ENCODE data around the gene SPRYD3. TPM values are rescaled to one million over a fixed set of nuclear protein-coding genes. Genes with fewer than 3 reads are reported as not detected.

The SPRYD3 gene
- total and polyA plus RNA-seq, 2 of the 4 experiments (the other 2 are of a cell fraction), result 25.6 to 27.8 TPM

GRCh38 chr12:53096759-53097158 lies 17.6 kb upstream of the SPRYD3 start:
- intact Hi-C loops (cut with micrococcal nuclease), result no loop called here
- no TSS peak for BruUV-seq (replicated peaks)

More at GRCh38 chr12:53096759-53097158, 17.6 kb upstream of the SPRYD3 start:
- Histone ChIP-seq H3K27ac (ENCODE audit: insufficient read depth, low read length) (peak overlapping the region; percentile 94), H4K8ac (ENCODE audit: low read depth in 2 of 2, low read length in 2 of 2) (peak overlapping the region; percentile 84 to 89), H3K4ac (ENCODE audit: low read depth, low read length) (peak overlapping the region; percentile 100), H2BK120ac (ENCODE audit: low read depth, low read length) (peak overlapping the region; percentile 78), H2AK5ac (ENCODE audit: low read depth, low read length) (peak overlapping the region; percentile 91), H3K4me2 (ENCODE audit: low read depth, low read length) (peak overlapping the region; percentile 98), H4K5ac (ENCODE audit: low read depth, low read length) (peak overlapping the region; percentile 97), H3K27me3 (ENCODE audit: control insufficient read depth, insufficient read depth, low read length) (no peaks in the 10 kb centered on the region), H3K18ac (ENCODE audit: low read depth, low read length) (peak overlapping the region; percentile 96), H3K4me1 (ENCODE audit: control insufficient read depth, insufficient read depth, low read length) (peaks cover 32% of the 10 kb centered on the region), H3K23ac (ENCODE audit: low read depth, low read length) (peak overlapping the region; percentile 93), H3K4me3 (ENCODE audit: insufficient read depth, low read depth, low read length) (peak overlapping the region; percentile 60), H3K36me3 (ENCODE audit: control insufficient read depth, insufficient read depth, low read length) (peaks cover 2% of the 10 kb centered on the region; the same call in 1 of the 2 replicates), H2BK15ac (ENCODE audit: low read depth, low read length) (peak overlapping the region; percentile 73; the same call in 2 of the 3 replicates), H3K9me3 (ENCODE audit: control insufficient read depth, insufficient read depth, low read length) (no peaks in the 10 kb centered on the region), H2BK20ac (ENCODE audit: low read depth, low read length) (peak overlapping the region; percentile 64), H4K91ac (ENCODE audit: insufficient read depth, low read depth, low read length) (peak overlapping the region; percentile 78), H2AFZ (replicated peaks; ENCODE audit: low read length, poor library complexity) (peak overlapping the region; percentile 89), H4K20me1 (ENCODE audit: insufficient read depth, low read length) (no peaks in the 10 kb centered on the region), H2AK9ac (replicated peaks; ENCODE audit: low read depth, low read length, poor library complexity) (peak overlapping the region; percentile 100), H3K79me1 (ENCODE audit: low read depth in 1 of 2, low read length in 2 of 2) (peaks cover 0 to 38% of the 10 kb centered on the region in 2 experiments; a peak in 3 of 4 replicates), H2BK5ac (ENCODE audit: low read depth, low read length, poor library complexity, severe bottlenecking) (peak overlapping the region; percentile 96), H3K14ac (replicated peaks; ENCODE audit: low read depth, low read length) (peak overlapping the region; percentile 99), H3K9ac (ENCODE audit: low read depth, low read length) (peak overlapping the region; percentile 81), H3K9me1 (ENCODE audit: insufficient read depth, low read length) (peaks cover 28% of the 10 kb centered on the region), H3K56ac (ENCODE audit: extremely low read depth, insufficient read depth, low read length) (peak overlapping the region; percentile 69)
- dilution Hi-C loops (cut with HindIII; ENCODE audit: low sequenced_read_pairs, unreplicated experiment), result no loop called here
- no peak for ATAC-seq (ENCODE audit: low read depth)
- ChIA-PET CTCF (interaction anchor here (3.9 kb wide), 1 partner anchor 31 kb away, joined by 39 read pairs; no protein-coding TSS in a partner anchor), POLR2A (ENCODE audit: unreplicated experiment) (interaction anchor here (0.6 kb wide), 1 partner anchor 49 kb away, joined by 3 read pairs; no protein-coding TSS in a partner anchor)
- DNase-seq, result no peak
- WGBS, 2 experiments (ENCODE audit: extremely low coverage in 2 of 2, insufficient read length in 1 of 2), result 13% methylated on average over 5 of the region's 9 CpGs; no CpG with 5 or more reads in 1 of the 2 experiments
- in situ Hi-C loops (cut with MboI; ENCODE audit: low sequenced_read_pairs), result no loop called here
- TF ChIP-seq RAD21 (IDR thresholded peaks at IDR 0.05; ENCODE audit: low read length) (no peak), CHD1 (IDR thresholded peaks at IDR 0.05; ENCODE audit: low read depth, low read length) (no peak), MAZ (IDR thresholded peaks at IDR 0.05; ENCODE audit: borderline replicate concordance, low read depth, low read length) (no peak), SMC3 (IDR thresholded peaks at IDR 0.05; ENCODE audit: low read depth, low read length) (no peak), NFE2L2 (IDR thresholded peaks at IDR 0.05; ENCODE audit: low read depth, low read length) (no peak), RFX5 (IDR thresholded peaks at IDR 0.05; ENCODE audit: low read depth, low read length) (no peak), RCOR1 (IDR thresholded peaks at IDR 0.05; ENCODE audit: insufficient replicate concordance, low read length) (no peak), ELK1 (IDR thresholded peaks at IDR 0.05; ENCODE audit: borderline replicate concordance, low read depth, low read length) (no peak), CEBPB (IDR thresholded peaks at IDR 0.05; ENCODE audit: low read depth, low read length) (no peak), CTCF (conservative IDR thresholded peaks at IDR 0.05; ENCODE audit: low read depth, low read length) (no peak), MAFK (IDR thresholded peaks at IDR 0.05; ENCODE audit: low read depth, low read length) (no peak), POLR2A (IDR thresholded peaks at IDR 0.05; ENCODE audit: low read depth, low read length) (no peak), MXI1 (IDR thresholded peaks at IDR 0.05; ENCODE audit: borderline replicate concordance, low read depth, low read length) (no peak), BHLHE40 (IDR thresholded peaks at IDR 0.05; ENCODE audit: low read depth, low read length) (no peak), USF2 (IDR thresholded peaks at IDR 0.05; ENCODE audit: low read depth, low read length) (no peak), FOS (IDR thresholded peaks at IDR 0.05; ENCODE audit: low read depth, low read length) (no peak)

Measured in IMR-90 (cell line).